WTC11 (cell line): ENCODE data around the gene FNDC3A. TPM values are rescaled to one million over a fixed set of nuclear protein-coding genes. Genes with fewer than 3 reads are reported as not detected.

Experiments
- ATAC-seq: fragments of 200-7000 bp; cut with Tn5 transposase; 2 replicates; pipeline ENCODE4 v1.10.0; 2021; ENCODE audit warnings: mild to moderate bottlenecking, moderate library complexity
- CTCF ChIA-PET: fragments of 300-600 bp; sonication (Branson Sonifier 250); formaldehyde crosslinking; loops from one replicate; lab custom pipeline; 2021; ENCODE audit warnings: antibody characterized with exemption; lab: Charles Lee
- POLR2A ChIA-PET: fragments of 350-600 bp; sonication (Branson Sonifier 250); formaldehyde crosslinking; loops from one replicate; lab custom pipeline; 2021; ENCODE audit warnings: antibody characterized with exemption; lab: Charles Lee
- DNase-seq: peaks from one replicate; pipeline ENCODE4 v3.0.0; 2021; ENCODE audit warnings: low spot score
- H3K27ac Mint-ChIP-seq: 2 replicates; pipeline ENCODE4 v1.8.0; 2021; ENCODE audit warnings: mixed read lengths
- H3K27me3 Mint-ChIP-seq: 2 replicates; pipeline ENCODE4 v1.8.0; 2021; ENCODE audit warnings: low read depth, mild to moderate bottlenecking, moderate library complexity, mixed read lengths
- H3K36me3 Mint-ChIP-seq: 2 replicates; pipeline ENCODE4 v1.8.0; 2021; ENCODE audit warnings: mixed read lengths
- H3K4me1 Mint-ChIP-seq: 2 replicates; pipeline ENCODE4 v1.8.0; 2022; ENCODE audit warnings: mixed read lengths
- H3K4me3 Mint-ChIP-seq: 2 replicates; pipeline ENCODE4 v1.8.0; 2021; ENCODE audit warnings: mild to moderate bottlenecking, moderate library complexity, mixed read lengths
- H3K9me3 Mint-ChIP-seq: 2 replicates; pipeline ENCODE4 v1.8.0; 2021; ENCODE audit warnings: mixed read lengths
- ESRRA ChIP-seq: sonication (generic); formaldehyde crosslinking; IDR thresholded peaks from 2 replicates; pipeline ENCODE4 v1.8.1; 2022; ENCODE audit warnings: mild to moderate bottlenecking, missing genetic modification reagents, borderline replicate concordance
- FOXK1 ChIP-seq: sonication (generic); formaldehyde crosslinking; IDR thresholded peaks from 2 replicates; pipeline ENCODE4 v1.8.0; 2022; ENCODE audit warnings: mild to moderate bottlenecking, moderate library complexity, missing genetic modification reagents
- NFATC4 ChIP-seq: fragments of 250-450 bp; sonication (Bioruptor Pico); IDR thresholded peaks from 2 replicates; pipeline ENCODE4 v1.9.0; 2021; ENCODE audit warnings: mild to moderate bottlenecking
- RELA ChIP-seq: sonication (generic); formaldehyde crosslinking; IDR thresholded peaks from 2 replicates; pipeline ENCODE4 v1.8.1; 2022; ENCODE audit warnings: missing genetic modification reagents, mild to moderate bottlenecking, borderline replicate concordance
- ZNF263 ChIP-seq: sonication (generic); formaldehyde crosslinking; IDR thresholded peaks from 2 replicates; pipeline ENCODE4 v1.8.1; 2022; ENCODE audit warnings: low read depth, mild to moderate bottlenecking, moderate library complexity, missing genetic modification reagents
- ZNF671 ChIP-seq: fragments of 250-450 bp; sonication (Bioruptor Pico); IDR thresholded peaks from 2 replicates; pipeline ENCODE4 v1.8.0; 2021; ENCODE audit warnings: mild to moderate bottlenecking
- total RNA-seq: library from RNA; stranded (reverse); gene quantifications from 3 replicates; pipeline ENCODE4 v1.2.3, GENCODE V29; 2021
- TF ChIP-seq, protein P1 (sequence below): sonication (generic); formaldehyde crosslinking; IDR thresholded peaks from 2 replicates; pipeline ENCODE4 v1.8.1; 2022; ENCODE audit warnings: low read depth, missing genetic modification reagents, borderline replicate concordance
- TF ChIP-seq, protein P2 (sequence below): sonication (generic); formaldehyde crosslinking; IDR thresholded peaks from 2 replicates; pipeline ENCODE4 v1.8.0; 2023; ENCODE audit warnings: mild to moderate bottlenecking, missing genetic modification reagents
- TF ChIP-seq, protein P3 (sequence below): sonication (generic); formaldehyde crosslinking; IDR thresholded peaks from 2 replicates; pipeline ENCODE4 v1.8.1; 2022; ENCODE audit warnings: missing genetic modification reagents, borderline replicate concordance
- TF ChIP-seq, protein P4 (sequence below): sonication (generic); formaldehyde crosslinking; IDR thresholded peaks from 2 replicates; pipeline ENCODE4 v1.8.1; 2023; ENCODE audit warnings: mild to moderate bottlenecking, missing genetic modification reagents, moderate library complexity
- TF ChIP-seq, protein P5 (sequence below): sonication (generic); formaldehyde crosslinking; IDR thresholded peaks from 2 replicates; pipeline ENCODE4 v1.8.1; 2023; ENCODE audit warnings: mild to moderate bottlenecking, missing genetic modification reagents
- TF ChIP-seq, protein P6 (sequence below): sonication (generic); formaldehyde crosslinking; IDR thresholded peaks from 2 replicates; pipeline ENCODE4 v1.8.1; 2022; ENCODE audit warnings: mild to moderate bottlenecking, moderate library complexity, missing genetic modification reagents

FNDC3A gene
- total RNA-seq, 1 experiment from 2014 or later, result 24.8 TPM

DNA sequence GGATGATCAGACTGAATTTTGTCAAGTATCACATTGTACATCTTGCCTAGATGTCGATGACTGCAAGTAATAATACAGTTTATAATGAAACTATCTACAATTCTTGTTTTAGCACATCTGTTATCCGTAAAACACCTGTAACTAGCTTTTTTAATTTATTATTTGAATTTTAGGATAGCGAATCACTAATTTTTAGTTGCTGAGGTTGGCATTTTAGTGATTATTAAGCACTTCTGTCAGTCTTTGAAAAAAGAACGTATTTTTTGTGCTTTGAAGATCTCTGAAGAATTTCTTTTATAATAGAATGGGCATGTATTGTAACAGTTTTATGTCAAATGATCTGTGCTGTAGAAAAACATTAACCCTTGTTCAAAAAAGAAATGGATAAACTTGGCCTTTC, 232.9 kb downstream of the FNDC3A start (continued):
- TF ChIP-seq, protein P1, sequence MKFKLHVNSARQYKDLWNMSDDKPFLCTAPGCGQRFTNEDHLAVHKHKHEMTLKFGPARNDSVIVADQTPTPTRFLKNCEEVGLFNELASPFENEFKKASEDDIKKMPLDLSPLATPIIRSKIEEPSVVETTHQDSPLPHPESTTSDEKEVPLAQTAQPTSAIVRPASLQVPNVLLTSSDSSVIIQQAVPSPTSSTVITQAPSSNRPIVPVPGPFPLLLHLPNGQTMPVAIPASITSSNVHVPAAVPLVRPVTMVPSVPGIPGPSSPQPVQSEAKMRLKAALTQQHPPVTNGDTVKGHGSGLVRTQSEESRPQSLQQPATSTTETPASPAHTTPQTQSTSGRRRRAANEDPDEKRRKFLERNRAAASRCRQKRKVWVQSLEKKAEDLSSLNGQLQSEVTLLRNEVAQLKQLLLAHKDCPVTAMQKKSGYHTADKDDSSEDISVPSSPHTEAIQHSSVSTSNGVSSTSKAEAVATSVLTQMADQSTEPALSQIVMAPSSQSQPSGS, result no peak
- TF ChIP-seq ESRRA, result no peak
- TF ChIP-seq ZNF263, result no peak
- TF ChIP-seq RELA (CRISPR knock-in tag), result no peak
- TF ChIP-seq NFATC4 (CRISPR knock-in tag), result no peak
- TF ChIP-seq FOXK1 (CRISPR knock-in tag), result no peak
- TF ChIP-seq, protein P2, sequence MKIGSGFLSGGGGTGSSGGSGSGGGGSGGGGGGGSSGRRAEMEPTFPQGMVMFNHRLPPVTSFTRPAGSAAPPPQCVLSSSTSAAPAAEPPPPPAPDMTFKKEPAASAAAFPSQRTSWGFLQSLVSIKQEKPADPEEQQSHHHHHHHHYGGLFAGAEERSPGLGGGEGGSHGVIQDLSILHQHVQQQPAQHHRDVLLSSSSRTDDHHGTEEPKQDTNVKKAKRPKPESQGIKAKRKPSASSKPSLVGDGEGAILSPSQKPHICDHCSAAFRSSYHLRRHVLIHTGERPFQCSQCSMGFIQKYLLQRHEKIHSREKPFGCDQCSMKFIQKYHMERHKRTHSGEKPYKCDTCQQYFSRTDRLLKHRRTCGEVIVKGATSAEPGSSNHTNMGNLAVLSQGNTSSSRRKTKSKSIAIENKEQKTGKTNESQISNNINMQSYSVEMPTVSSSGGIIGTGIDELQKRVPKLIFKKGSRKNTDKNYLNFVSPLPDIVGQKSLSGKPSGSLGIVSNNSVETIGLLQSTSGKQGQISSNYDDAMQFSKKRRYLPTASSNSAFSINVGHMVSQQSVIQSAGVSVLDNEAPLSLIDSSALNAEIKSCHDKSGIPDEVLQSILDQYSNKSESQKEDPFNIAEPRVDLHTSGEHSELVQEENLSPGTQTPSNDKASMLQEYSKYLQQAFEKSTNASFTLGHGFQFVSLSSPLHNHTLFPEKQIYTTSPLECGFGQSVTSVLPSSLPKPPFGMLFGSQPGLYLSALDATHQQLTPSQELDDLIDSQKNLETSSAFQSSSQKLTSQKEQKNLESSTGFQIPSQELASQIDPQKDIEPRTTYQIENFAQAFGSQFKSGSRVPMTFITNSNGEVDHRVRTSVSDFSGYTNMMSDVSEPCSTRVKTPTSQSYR (CRISPR knock-in tag), result no peak
- TF ChIP-seq ZNF671 (CRISPR knock-in tag), result no peak
- TF ChIP-seq, protein P3, sequence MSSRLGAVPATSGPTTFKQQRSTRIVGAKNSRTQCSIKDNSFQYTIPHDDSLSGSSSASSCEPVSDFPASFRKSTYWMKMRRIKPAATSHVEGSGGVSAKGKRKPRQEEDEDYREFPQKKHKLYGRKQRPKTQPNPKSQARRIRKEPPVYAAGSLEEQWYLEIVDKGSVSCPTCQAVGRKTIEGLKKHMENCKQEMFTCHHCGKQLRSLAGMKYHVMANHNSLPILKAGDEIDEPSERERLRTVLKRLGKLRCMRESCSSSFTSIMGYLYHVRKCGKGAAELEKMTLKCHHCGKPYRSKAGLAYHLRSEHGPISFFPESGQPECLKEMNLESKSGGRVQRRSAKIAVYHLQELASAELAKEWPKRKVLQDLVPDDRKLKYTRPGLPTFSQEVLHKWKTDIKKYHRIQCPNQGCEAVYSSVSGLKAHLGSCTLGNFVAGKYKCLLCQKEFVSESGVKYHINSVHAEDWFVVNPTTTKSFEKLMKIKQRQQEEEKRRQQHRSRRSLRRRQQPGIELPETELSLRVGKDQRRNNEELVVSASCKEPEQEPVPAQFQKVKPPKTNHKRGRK (CRISPR knock-in tag), result no peak

DNA sequence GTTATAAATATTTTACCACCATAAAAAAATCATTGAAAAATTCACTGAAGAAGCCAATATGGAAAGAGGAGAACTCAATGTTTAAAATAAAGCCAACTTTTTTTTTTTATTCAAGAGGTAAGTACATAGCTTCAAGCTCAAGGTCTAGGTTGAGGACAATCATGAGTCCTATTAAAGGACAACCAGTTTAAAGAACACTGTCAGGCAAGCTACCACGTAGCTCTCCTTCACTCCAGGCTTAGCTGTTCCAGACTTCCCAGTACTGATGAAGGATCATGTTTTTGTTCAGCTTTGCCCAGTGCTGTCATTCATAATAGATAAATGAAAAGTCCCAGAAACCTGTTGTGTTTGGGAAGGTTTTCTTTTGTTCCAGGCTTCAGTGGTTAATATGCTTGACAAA, 234.4 kb downstream of the FNDC3A start:
- ChIA-PET POLR2A (no interaction called here), CTCF (interaction anchor here (0.6 kb wide), 1 partner anchor 99 kb away, joined by 3 read pairs; no protein-coding TSS in a partner anchor)
- Mint-ChIP-seq H3K36me3 (peaks cover 10% of the 10 kb centered on the region), H3K4me1 (peaks cover 17% of the 10 kb centered on the region), H3K9me3 (peaks cover 8% of the 10 kb centered on the region; the same call in 1 of the 2 replicates), H3K27ac (no peak overlapping the region), H3K4me3 (no peak overlapping the region)
- ATAC-seq, result no peak
- no peak for DNase-seq
- TF ChIP-seq, protein P4, sequence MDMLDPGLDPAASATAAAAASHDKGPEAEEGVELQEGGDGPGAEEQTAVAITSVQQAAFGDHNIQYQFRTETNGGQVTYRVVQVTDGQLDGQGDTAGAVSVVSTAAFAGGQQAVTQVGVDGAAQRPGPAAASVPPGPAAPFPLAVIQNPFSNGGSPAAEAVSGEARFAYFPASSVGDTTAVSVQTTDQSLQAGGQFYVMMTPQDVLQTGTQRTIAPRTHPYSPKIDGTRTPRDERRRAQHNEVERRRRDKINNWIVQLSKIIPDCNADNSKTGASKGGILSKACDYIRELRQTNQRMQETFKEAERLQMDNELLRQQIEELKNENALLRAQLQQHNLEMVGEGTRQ, result no peak
- TF ChIP-seq, protein P5, sequence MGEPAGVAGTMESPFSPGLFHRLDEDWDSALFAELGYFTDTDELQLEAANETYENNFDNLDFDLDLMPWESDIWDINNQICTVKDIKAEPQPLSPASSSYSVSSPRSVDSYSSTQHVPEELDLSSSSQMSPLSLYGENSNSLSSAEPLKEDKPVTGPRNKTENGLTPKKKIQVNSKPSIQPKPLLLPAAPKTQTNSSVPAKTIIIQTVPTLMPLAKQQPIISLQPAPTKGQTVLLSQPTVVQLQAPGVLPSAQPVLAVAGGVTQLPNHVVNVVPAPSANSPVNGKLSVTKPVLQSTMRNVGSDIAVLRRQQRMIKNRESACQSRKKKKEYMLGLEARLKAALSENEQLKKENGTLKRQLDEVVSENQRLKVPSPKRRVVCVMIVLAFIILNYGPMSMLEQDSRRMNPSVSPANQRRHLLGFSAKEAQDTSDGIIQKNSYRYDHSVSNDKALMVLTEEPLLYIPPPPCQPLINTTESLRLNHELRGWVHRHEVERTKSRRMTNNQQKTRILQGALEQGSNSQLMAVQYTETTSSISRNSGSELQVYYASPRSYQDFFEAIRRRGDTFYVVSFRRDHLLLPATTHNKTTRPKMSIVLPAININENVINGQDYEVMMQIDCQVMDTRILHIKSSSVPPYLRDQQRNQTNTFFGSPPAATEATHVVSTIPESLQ (CRISPR knock-in tag), result no peak
- TF ChIP-seq, all 79 proteins: peak for 0
- peaks cover 1% of the 10 kb centered on the region for H3K27me3 Mint-ChIP-seq

DNA sequence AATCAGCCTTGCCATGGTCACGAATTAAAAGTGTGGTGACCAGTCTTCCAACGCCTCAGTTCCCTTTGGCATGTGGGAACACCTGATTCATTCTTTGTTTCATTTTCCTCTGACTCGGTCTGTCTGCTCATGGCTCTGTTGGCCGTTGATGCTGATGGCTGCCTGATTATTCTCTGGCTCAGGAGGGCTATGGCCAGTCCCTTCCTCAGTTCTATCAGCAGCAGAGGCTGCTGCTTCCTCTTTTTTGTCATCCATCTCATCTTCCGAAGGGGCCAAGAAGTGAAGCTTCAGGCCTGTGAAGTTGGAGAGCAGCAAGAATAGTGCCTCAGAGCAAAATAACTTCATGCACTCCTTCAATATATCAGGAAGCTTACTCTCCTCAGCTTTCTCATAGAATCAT, 235.0 kb downstream of the FNDC3A start:
- ChIA-PET CTCF (interaction anchor here (0.7 kb wide), 1 partner anchor 71 kb away, joined by 3 read pairs; no protein-coding TSS in a partner anchor), POLR2A (no interaction called here)
- Mint-ChIP-seq H3K36me3 (peaks cover 10% of the 10 kb centered on the region), H3K4me3 (no peak overlapping the region), H3K9me3 (peaks cover 8% of the 10 kb centered on the region; the same call in 1 of the 2 replicates)
- ATAC-seq, result no peak
- TF ChIP-seq, protein P6, sequence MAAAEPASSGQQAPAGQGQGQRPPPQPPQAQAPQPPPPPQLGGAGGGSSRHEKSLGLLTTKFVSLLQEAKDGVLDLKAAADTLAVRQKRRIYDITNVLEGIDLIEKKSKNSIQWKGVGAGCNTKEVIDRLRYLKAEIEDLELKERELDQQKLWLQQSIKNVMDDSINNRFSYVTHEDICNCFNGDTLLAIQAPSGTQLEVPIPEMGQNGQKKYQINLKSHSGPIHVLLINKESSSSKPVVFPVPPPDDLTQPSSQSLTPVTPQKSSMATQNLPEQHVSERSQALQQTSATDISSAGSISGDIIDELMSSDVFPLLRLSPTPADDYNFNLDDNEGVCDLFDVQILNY (CRISPR knock-in tag), result no peak
- TF ChIP-seq, all 79 proteins: peak for 0
- DNase-seq, result no peak
- H3K27ac Mint-ChIP-seq, result no peak overlapping the region
- H3K4me1 Mint-ChIP-seq, result peaks cover 20% of the 10 kb centered on the region
- H3K27me3 Mint-ChIP-seq, result peaks cover 5% of the 10 kb centered on the region
